Medulla oblongata (tissue), 1 donor: Measurements from ENCODE around the gene FOCAD.
A peak's percentile ranks its signal among the peaks of the same experiment; 100 is the strongest.

Experiments
- DNase-seq: peaks from one replicate; pipeline ENCODE4 v3.0.0-alpha.2; 2015; ENCODE audit errors: extremely low spot score

The FOCAD gene

DNA sequence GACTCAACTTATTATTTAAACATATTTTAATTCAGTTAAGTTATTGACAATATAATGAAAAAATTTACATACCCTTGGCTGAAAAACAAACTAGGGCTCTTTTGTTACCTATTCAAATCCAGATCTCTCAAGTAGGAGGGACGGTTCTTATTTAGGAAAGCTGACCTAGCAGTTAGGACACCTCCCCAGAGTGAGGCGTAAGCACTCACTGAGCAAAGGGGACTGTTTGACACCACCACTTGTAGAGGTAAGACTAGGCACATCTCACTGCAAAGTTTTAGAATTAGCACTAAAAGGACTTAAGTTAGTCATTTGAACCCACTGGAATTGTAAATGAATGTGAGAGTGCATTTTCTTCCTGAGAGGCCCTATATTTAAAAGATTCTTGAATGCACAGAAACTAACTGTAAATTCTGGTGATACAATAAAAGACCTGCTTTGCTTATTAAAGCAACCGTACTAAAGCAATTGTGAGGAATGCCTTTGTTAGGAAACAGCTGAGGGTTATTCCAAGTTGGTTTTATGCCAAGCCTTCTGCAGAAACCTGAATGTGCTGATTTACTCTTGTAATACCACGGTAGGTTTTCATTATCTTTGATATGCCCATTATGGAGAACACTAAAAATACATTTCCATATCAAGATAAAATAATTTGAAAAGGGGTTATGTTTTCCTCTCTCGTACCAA is 331.2 kb downstream of the FOCAD start:
- DNase-seq, result no peak

DNA sequence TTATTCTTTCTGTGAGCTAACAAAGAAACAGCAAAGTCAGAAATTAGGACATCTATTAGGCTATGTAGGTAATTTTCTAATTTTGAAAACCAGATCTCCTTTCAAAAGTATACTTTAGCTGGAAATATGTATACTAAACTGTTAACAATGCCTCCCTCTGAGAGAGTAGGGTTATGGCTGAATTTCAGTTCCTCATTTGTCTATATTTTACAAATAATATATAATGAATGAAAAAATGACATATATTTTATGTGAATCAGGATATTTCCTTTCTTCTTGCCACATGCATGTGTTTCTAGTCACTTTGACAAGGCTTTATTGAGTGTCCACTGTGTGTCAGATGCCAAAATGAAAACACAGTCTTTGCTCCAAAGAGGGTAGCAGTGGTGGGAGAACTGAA is 331.9 kb downstream of the FOCAD start:
- no peak for DNase-seq

DNA sequence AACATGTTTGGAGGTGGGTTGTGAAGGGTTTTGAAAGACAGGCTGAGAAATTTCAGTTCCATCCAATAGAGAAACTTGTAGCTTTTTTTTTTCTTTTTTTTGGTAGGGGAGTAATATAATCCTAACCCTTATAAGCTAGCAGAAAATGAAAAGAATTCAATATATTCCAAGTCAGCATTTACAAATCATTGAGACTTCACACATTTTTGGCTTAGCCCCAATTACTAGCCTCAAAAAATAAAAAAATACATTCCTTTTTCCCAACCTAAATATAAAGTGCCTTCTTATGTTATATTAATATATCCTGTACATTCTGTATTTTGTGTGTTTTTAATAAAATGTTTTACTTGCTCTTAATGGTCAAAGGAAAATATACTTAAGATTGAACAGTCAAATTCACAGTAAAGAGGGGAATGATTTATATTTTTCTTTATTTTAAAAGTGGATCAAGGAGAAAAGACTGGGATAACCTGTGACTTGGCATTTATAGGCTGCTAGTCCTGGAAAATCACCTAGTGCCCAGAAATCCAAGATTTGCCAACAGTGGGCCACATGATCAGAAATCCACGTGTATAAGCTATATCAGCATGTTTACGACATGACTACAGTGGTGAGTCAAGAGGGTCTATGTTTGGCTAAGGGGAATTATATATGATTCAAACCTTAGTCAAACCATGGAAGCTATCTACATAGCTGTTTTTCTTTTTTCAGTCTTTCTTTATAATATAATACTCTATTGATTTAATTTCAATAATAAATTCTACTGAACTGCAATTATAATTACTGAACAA is 332.8 kb downstream of the FOCAD start:
- no peak for DNase-seq

DNA sequence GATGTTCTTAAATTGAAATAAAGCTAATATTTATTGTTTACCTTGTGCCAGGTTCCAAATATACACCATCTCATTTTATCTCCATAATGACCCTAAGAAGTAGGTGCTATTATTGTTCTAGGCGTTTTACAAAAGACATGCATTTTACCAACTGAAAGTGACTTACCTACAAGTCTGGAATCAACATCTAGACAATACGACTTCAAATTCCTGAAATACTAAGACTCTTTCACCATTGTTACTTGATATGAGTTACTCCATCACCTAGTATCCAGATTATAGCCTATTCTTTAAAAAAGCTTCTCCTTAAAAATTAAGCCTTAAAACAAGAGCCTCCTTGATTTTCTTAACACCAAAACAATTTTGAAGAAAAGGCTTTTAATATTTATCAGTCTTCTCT is 334.1 kb downstream of the FOCAD start:
- no peak for DNase-seq

DNA sequence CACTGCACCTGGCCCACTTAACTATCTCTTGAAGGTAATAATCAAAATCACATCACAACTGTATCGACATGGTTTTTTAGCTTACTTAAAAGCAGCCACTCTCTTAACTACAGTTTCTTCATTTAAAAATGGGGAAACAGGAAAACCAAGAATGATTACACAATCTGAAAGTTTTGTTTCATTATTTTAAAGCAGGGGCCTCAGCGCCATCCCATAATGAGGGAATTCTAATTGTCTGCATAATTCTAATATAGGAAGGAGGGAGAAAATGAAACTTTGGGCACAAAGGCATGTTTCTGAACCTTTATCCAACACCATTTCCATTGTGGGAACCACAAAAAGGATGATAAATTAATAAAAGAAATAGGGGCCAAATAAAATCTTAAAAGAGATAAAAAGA is 339.8 kb downstream of the FOCAD start:
- DNase-seq, result peak; percentile 37

DNA sequence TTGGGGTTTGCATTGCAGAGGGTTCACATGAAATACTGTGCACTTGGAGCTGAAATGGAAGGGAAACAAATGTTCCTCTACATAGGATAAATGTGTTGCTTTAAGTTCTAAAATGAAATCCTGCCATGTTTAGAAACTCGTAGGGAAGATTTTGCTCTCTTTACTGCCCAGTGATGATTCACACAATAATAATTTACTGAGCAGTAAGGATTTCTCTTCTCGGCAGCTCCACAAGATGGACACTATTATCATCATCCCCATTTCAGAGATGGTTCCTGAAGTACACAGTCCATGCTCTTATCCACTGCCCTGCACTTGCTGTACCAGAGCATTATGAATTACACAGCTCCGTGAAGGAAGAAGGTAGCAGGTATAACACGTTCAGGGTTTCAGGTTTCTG is 343.2 kb downstream of the FOCAD start:
- no peak for DNase-seq

DNA sequence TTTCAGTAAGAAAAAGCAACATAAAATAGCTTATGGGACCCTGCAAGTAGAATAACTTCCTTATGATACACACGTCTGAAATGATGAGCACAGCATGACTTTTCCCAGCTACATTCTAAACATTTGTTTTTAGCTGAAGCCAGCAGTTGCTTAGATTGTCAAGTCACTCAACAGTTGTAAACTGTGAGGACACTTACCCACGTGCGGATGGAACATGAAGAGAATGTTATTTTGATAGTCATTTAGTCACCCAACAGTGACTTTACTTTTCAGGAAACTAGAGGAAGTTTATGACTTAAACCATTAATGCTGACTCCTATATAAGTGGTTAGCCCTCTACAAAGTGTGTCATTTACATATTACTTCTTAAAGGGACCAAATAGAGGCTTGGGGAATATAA is 344.4 kb downstream of the FOCAD start:
- no peak for DNase-seq

DNA sequence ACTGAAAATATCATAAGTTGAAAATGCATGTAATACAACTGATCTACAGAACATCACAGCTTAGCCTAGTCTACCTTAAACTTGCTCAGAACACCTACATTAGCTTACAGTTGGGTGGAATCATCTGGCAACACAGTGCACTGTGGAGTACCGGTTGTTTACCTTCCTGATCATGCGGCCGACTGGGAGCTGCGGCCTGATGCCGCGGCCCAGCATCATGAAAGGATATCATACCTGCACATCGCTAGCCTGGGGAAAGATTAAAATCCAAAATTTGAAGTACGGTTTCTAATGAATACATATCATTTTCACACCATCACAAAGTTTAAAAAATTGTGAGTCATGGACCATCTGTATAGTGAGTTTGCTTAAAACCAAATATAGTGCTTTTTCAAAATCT is 345.6 kb downstream of the FOCAD start:
- DNase-seq, result no peak

DNA sequence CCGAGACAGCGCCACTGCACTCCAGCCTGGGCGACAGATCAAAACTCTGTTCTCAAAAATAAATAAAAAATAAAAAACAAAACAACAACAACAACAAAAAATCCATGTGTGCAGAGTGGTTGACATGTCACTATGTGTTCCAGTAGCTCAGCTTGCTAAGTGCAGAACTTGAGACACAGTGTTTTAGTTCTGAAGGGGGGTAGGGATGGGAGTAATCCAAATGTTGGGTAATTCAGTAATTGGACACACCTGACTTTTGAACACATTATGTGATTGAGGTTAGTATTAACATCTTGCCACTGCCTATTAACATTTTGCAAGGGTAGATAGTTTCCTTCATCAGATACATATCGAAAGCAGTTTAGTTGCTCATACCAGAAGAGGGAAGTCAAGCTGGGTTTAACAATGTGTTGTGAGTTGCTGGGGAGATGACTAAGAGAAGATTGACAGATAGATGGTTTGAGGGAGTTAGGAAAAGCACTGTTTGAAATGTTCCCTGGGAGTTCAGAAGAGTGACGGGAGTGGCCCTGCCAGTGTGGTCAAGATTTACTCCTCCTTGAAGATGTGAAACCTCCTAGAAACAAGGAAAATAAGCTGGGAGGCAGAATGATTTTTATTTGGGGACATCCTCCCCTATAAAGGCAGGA is 346.5 kb downstream of the FOCAD start:
- peak; percentile 60 for DNase-seq

DNA sequence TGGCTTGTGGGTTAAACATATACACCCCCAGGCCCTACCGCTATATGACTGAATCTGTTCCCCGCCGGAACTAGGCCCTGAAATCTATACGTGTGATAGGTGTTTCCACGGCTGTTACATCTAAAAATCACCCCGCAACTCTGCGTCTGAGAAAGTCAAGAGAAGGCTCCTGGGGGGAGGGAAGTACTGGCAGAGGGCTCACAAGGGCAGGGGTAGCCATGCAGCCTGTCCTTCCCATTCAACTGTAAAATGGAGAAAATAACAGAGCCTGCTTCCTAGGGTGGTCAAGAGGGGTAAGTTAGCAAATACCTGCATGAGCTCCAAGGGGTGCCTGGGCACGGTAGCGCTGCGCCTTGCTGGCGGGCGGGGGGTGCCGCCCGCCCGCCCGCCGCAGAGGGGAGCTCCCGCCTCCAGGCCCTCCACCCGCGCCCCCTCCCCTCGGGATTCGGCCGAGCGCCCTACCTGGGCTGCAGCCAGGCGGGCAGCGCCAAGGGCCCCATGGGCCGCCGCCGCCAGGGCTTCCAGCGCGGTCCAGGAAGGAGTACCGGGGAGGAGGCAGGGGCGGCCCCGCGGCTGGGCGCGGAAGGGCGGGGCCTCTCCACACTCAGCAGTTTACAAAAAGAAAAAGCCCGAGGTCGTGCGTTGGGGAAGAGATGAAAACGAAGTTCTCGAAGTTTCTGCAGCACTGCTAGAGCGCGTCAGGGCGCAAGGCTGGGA is 347.2 kb downstream of the FOCAD start, which contains the start of gene HACD4:
TSS of gene HACD4 (minus strand) at position 550 of the 717 bp plus-strand sequence. CDS start at position 500, 50 bp downstream.
- peak; percentile 67 for DNase-seq

DNA sequence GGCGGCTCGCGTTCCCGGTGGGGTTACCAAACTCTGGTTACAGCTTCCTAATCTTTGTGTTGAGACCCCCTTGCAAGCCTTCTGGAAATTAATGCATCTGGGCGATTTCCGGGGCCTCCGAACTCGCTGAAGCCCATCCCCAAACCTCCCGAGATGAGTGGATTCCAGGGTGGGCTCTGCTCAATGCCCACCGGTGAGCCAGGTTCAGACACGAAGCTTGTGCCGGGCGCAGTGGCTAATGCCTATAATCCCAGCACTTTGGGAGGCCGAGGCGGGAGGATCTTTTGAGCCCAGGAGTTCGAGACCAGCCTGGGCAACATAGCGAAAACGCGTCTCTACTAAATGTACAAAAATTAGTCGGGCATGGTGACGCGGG is 347.7 kb downstream of the FOCAD start:
- no peak for DNase-seq

DNA sequence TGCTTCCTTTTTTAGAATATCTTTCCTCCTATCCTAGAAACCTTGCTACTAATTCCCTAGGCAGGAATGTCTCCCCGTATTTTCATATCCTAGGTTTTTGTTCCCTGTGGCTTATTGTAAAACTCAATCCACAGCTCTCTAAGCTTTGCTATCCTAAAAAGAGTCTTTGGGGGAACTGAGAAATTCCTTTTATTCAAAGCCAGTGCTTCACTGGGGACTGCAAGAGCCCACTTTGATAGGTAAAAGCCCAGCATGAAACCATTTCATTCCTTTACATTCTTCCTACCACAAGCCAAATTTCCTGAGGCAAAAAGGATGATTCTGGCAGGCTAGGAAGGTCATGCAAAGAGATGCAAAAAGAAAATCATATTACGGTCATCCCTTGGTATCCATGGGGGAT is 353.2 kb downstream of the FOCAD start:
- DNase-seq, result no peak

DNA sequence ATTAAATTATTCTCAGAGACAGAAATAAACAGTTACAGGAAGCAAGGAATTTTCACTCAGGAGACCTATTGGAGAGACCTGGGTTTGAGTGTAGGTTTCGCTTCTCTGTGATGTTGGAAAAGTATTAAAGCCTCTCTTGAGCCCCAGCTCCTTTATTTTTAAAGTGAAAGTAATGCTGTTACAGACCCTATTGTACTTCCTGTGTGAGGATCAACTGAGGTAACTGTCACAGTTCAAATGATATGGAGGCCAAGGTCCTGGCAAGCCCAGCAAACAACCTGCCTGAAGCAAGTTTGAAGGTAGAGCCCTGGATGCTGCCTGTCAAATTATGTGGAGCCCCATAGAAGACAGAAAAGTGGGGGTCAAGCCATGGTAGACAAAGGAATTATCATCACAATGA is 355.2 kb downstream of the FOCAD start:
- DNase-seq, result no peak

DNA sequence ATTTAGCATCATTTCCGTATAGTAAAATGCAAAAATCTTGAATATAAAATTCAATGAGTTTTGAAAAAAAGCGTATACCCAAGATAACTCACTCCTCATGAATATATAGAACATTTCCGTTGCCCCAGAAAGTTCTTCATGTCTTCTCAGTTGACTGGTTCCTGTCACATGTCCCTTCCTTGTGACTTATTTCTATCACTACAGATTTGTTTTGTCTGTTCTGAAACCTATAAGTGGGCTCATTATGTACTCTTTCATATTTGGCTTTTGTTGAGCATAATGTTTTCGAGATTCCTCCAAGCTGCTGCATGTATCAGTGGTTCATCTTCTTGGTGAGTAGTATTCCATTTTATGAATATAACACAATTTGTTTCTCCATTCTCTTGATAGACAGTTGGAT is 358.4 kb downstream of the FOCAD start:
- DNase-seq, result no peak

DNA sequence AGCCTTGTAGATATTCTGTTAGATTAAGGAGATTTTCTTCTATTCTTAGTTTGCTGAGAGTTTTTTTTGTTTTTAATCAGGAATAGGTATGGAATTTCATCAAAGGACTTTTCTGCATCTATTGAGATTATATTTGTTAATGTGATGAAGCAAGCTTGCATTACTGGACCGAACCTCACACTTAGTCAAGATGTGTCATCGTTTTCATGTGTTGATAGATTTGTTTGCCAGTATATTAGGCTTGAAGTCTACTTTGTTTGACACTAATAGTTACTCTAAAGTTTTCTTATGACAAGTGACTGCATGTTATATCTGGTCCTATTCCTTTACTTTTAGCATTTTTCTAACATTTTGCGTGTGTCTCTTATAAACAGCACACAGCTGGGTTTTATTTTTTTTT is 359.8 kb downstream of the FOCAD start:
- DNase-seq, result no peak
